ENCODE data around the gene EREG.

The EREG gene

GRCh38 chr4:74344031-74344430 lies 20.9 kb upstream of the EREG start:
- DNase-seq: no peak

DNA sequence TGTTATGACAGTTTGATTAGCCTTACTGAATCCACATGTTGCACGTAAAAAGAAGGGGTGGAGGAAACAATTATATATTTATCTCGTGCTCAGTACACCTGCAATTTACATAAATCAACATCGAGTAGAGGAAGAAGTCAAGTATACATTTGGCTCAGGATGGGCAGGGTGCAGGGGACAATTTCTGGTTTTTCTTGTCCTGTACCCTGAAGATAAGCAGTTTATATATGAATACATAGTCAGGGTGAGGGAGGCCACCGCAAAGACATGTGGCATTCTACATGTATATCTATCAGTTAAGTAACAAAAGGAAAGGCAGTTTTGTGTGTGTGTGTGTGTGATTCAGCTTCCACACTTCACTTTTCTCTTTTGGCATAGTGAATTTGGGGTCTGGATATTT lies 11.1 kb upstream of the EREG start:
- no peak for DNase-seq

- DNase-seq: no peak
Measured at GRCh38 chr4:74357965-74358364, 7.0 kb upstream of the EREG start.

GRCh38 chr4:74361671-74362070 lies 3.3 kb upstream of the EREG start:
- DNase-seq: no peak

DNA sequence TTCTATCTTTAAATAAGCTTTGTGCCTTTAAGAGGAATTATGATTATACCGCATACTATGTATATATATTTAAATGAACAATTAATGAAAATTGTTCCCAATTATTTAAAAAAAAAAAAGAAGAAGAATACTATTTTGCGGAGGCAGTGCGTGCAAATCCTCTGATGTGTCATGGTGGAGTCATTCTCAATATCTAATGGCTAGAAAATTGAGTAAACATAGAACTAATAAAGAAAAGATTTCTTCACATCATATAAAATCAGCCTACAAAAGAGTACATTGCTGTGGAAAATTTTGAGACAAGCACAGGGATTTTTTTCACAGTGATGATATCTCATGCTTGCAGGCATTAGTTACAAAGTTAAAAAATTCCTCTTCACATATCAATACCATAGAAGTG lies 2.6 kb upstream of the EREG start:
- no peak for DNase-seq

DNA sequence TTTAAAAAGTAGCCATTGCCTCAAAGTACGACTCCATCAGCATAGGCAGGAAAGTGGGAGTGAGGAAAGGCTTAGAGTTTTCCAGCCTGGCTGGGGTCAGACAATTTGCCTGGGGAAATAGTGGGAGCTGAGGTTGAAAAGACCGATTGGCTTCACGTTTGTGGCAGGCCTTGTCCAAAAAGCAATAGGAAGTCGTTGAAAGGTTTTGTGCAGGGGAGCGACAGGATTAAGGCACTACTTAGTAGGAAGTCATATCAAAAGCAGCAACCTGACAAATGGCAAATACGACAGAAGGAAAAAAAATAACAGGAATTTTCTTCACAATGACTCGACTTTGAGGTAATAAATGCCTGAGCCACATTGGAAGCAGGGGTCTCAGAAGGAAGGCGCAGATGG lies 691 bp upstream of the EREG start:
- no peak for DNase-seq

DNA sequence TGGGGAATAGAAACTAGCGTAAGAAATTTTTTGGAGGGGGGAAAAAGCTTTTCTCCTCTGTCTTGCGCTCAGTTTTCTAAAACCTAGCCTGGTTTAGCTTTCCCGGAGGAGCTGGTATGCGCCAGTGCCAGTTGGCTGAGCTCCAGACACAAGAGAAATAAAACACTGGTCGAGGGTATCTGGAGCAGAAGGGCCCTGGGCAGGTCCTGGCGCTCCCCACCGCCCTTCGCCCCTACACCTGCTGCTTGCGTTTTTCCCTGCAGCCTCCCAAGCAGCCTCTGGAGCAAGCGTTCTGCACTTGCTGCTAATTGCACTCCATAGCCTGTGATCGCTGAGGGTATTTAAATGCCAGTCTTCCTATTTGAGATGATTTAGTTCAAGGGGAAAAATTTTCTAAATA lies 816 bp downstream of the EREG start:
- DNase-seq: no peak

- DNase-seq: no peak
Measured at GRCh38 chr4:74366367-74366911, 1.5 kb downstream of the EREG start.

GRCh38 chr4:74367656-74368290 lies 2.8 kb downstream of the EREG start:
- DNase-seq: no peak

- no peak for DNase-seq
Measured at GRCh38 chr4:74368596-74368995, 3.7 kb downstream of the EREG start.

DNA sequence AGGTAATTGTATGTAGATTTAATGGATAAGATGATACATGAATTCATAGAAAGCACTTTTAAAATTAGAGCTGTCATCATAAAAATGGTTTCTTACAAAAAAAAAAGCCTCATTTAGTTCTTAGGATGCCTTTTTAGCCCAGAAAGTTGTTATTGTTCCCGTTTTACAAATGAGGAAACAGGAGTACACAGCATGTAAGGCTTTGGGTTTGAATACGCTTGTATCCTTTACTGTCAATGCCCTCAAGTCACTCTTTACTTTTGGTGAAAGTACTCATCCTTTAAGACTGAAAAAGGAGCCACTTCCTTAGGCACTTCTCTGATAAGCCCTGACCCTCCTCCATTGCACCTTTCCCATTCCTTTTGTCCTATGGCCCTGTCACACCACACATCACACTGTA lies 4.9 kb downstream of the EREG start:
- DNase-seq: no peak

- peak in 1 of 56 donors; percentile 3 for DNase-seq
Measured at GRCh38 chr4:74370912-74371311, 6.0 kb downstream of the EREG start.

DNA sequence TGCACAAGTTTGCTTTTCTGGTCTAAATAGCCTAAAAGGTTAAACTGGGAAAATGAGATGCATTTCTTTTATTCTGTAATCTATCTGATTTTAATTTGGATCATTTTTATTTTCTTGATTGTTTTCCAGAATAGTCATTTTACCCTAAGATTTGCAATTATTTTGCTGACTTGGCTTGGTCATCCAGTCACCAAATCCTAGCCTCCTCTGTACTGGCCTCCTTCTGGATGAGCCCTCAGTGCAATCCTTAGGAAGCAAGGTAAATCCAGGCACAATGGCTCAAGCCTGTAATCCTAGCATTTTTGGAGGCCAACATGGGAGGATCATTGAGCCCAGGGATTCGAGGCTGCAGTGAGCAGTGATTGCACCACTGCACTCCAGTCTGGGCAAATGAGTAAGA lies 9.2 kb downstream of the EREG start:
- no peak for DNase-seq

- no peak for DNase-seq
Measured at GRCh38 chr4:74374561-74375327, 9.8 kb downstream of the EREG start.

- DNase-seq: no peak
Measured at GRCh38 chr4:74375824-74376426, 11.0 kb downstream of the EREG start.

- no peak for DNase-seq
Measured at GRCh38 chr4:74376888-74377483, 12.0 kb downstream of the EREG start.

- DNase-seq: no peak
Measured at GRCh38 chr4:74377714-74378113, 12.8 kb downstream of the EREG start.

GRCh38 chr4:74378573-74378972 lies 13.6 kb downstream of the EREG start:
- DNase-seq: no peak

DNA sequence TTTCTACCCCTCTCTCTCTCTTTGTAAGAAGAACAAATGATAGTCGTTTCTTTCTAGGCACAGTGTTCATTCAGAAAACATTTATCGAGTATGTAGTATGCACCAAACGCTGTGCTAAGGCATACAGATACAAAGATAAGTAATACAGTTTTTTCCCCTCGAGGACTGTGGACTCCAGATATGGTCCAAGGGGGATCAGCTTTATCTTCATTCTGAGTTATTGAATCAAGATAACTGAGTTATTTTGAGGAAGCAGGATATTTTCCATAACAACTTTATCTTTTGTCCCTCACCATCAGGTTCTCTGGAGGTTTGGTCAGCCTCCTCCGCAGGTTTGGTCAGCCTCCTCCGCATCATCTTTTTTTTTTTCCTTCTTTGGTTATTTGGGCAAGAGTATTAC lies 15.0 kb downstream of the EREG start:
- DNase-seq: no peak

DNA sequence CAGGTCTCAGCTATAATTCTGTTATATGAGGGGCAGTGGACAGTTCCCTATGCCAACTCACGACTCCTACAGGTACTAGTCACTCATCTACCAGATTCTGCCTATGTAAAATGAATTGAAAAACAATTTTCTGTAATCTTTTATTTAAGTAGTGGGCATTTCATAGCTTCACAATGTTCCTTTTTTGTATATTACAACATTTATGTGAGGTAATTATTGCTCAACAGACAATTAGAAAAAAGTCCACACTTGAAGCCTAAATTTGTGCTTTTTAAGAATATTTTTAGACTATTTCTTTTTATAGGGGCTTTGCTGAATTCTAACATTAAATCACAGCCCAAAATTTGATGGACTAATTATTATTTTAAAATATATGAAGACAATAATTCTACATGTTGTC lies 20.4 kb downstream of the EREG start:
- no peak for DNase-seq

DNA sequence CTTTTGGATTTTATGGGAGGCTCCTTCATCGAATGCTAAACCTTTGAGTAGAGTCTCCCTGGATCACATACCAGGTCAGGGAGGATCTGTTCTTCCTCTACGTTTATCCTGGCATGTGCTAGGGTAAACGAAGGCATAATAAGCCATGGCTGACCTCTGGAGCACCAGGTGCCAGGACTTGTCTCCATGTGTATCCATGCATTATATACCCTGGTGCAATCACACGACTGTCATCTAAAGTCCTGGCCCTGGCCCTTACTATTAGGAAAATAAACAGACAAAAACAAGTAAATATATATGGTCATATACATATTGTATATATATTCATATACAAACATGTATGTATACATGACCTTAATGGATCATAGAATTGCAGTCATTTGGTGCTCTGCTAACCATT lies 21.2 kb downstream of the EREG start:
- DNase-seq: no peak

- no peak for DNase-seq
Measured at GRCh38 chr4:74387790-74388189, 22.8 kb downstream of the EREG start.

All from nucleus accumbens (tissue), 56 donors.